ENCODE measurements around the gene LZTS3. TPM values are rescaled to one million over a fixed set of nuclear protein-coding genes. Genes with fewer than 3 reads are reported as not detected.
A peak's percentile ranks its signal among the peaks of the same experiment; 100 is the strongest.

LZTS3 gene
- total and polyA plus RNA-seq, 2 of the 13 experiments (the other 11 are each of a cell fraction or from before 2014, with no cell fraction given), result 10.1 to 31.3 TPM

GRCh38 chr20:3203315-3204123, 30.2 kb upstream of the LZTS3 start (continued):
- peak; percentile 46; the same call in 1 of the 2 replicates for TF ChIP-seq RAD21 (CRISPR knock-in tag; IDR thresholded peaks at IDR 0.05)
- TF ChIP-seq U2AF1 (optimal IDR thresholded peaks at IDR 0.05; ENCODE audit: low read depth, low read length), result no peak
- TF ChIP-seq GLMP (CRISPR knock-in tag; IDR thresholded peaks at IDR 0.05; ENCODE audit: borderline replicate concordance), result no peak
- no peak; the same call in 1 of the 2 replicates for TF ChIP-seq ZNF326 (CRISPR knock-in tag; IDR thresholded peaks at IDR 0.05; ENCODE audit: borderline replicate concordance)
- no peak for TF ChIP-seq ZNF276 (CRISPR knock-in tag; IDR thresholded peaks at IDR 0.05; ENCODE audit: low read depth)
- TF ChIP-seq ZNF879 (CRISPR knock-in tag; IDR thresholded peaks at IDR 0.05), result no peak; the same call in 1 of the 2 replicates
- no peak for TF ChIP-seq RAD51 (IDR thresholded peaks at IDR 0.05; ENCODE audit: borderline replicate concordance)
- no peak; the same call in 1 of the 2 replicates for TF ChIP-seq IRF9 (CRISPR knock-in tag; IDR thresholded peaks at IDR 0.05; ENCODE audit: borderline replicate concordance)
- TF ChIP-seq ZNF253 (CRISPR knock-in tag; IDR thresholded peaks at IDR 0.05; ENCODE audit: borderline replicate concordance), result peak; percentile 41; the same call in 1 of the 2 replicates
- TF ChIP-seq ZSCAN5A (CRISPR knock-in tag; IDR thresholded peaks at IDR 0.05; ENCODE audit: borderline replicate concordance), result no peak
- TF ChIP-seq ZBTB40 (IDR thresholded peaks at IDR 0.05), result no peak
- TF ChIP-seq ZBTB40 (CRISPR knock-in tag; IDR thresholded peaks at IDR 0.05), result peak; percentile 63; the same call in 1 of the 2 replicates
- TF ChIP-seq GTF3A (CRISPR knock-in tag; conservative IDR thresholded peaks at IDR 0.05), result no peak
